Activated CD4-positive, alpha-beta T cell treated with anti-CD3 and anti-CD28 coated beads, Interleukin-2, amount 50 U/mL, for 1 hour (primary cell): ENCODE results near the gene FRMD5.
A peak's percentile ranks its signal among the peaks of the same experiment; 100 is the strongest.
"Not testable (repeated sequence)": the region's sequence is repeated elsewhere in the genome, so short reads cannot be mapped to it uniquely, and the experiment has no call there.

Source experiments
- DNase-seq: peaks from one replicate; pipeline ENCODE4 v3.0.0-alpha.2; 2020

FRMD5 gene

GRCh38 chr15:44087578-44088465 is 107.2 kb downstream of the FRMD5 start:
- DNase-seq: no peak

- DNase-seq: no peak
Measured at GRCh38 chr15:44084770-44085169, 110.3 kb downstream of the FRMD5 start.

- DNase-seq: no peak
Measured at GRCh38 chr15:44084171-44084570, 110.9 kb downstream of the FRMD5 start.

- DNase-seq: no peak
Measured at GRCh38 chr15:44082558-44083157, 112.4 kb downstream of the FRMD5 start.

GRCh38 chr15:44081026-44082013 is 113.8 kb downstream of the FRMD5 start:
- DNase-seq: no peak

GRCh38 chr15:44075535-44075934 is 119.5 kb downstream of the FRMD5 start:
- DNase-seq: no peak

- DNase-seq: no peak
Measured at GRCh38 chr15:44069489-44069888, 125.6 kb downstream of the FRMD5 start.

- DNase-seq: no peak
Measured at GRCh38 chr15:44068347-44068746, 126.7 kb downstream of the FRMD5 start.

GRCh38 chr15:44066211-44066827 is 128.8 kb downstream of the FRMD5 start:
- peak; percentile 50 for DNase-seq

- no peak for DNase-seq
Measured at GRCh38 chr15:44064706-44065105, 130.4 kb downstream of the FRMD5 start.

- no peak for DNase-seq
Measured at GRCh38 chr15:44058126-44058525, 136.9 kb downstream of the FRMD5 start.

GRCh38 chr15:44045661-44046060 is 149.4 kb downstream of the FRMD5 start:
- DNase-seq: no peak

GRCh38 chr15:44045217-44045616 is 149.9 kb downstream of the FRMD5 start:
- no peak for DNase-seq

- no peak for DNase-seq
Measured at GRCh38 chr15:44038755-44039191, 156.3 kb downstream of the FRMD5 start.

GRCh38 chr15:44035781-44036699 is 159.0 kb downstream of the FRMD5 start:
- no peak for DNase-seq

- no peak for DNase-seq
Measured at GRCh38 chr15:44034933-44035624, 160.0 kb downstream of the FRMD5 start.

- no peak for DNase-seq
Measured at GRCh38 chr15:44034334-44034733, 160.7 kb downstream of the FRMD5 start.

- DNase-seq: no peak
Measured at GRCh38 chr15:44033894-44034293, 161.2 kb downstream of the FRMD5 start.

GRCh38 chr15:44032820-44033219 is 162.3 kb downstream of the FRMD5 start:
- not testable (repeated sequence) for DNase-seq

GRCh38 chr15:44029940-44030568 is 165.0 kb downstream of the FRMD5 start:
- no peak for DNase-seq
